Ascending aorta (tissue), 2 donors: ENCODE measurements around the gene TRIM46. TPM values are rescaled to one million over a fixed set of nuclear protein-coding genes. Genes with fewer than 3 reads are reported as not detected.

Experiments used
- DNase-seq, 2 donors: peaks; one replicate each; pipeline ENCODE4 v3.0.0-alpha.2; 2019; ENCODE audit warnings: low spot score in 2 of 2
- H3K27ac ChIP-seq, 2 donors: fragments of 200-600 bp; sonication (generic); one replicate each; pipeline ENCODE4 v1.5.1; 2016 to 2017; ENCODE audit warnings: mild to moderate bottlenecking in 1 of 2
- H3K27me3 ChIP-seq: fragments of 200-600 bp; sonication (generic); one replicate; pipeline ENCODE4 v1.5.1; 2017
- H3K36me3 ChIP-seq, 2 donors: fragments of 200-600 bp; sonication (generic); one replicate each; pipeline ENCODE4 v1.5.1; 2016
- H3K4me1 ChIP-seq, 2 donors: fragments of 200-600 bp; sonication (generic); one replicate each; pipeline ENCODE4 v1.5.1; 2016 to 2017; ENCODE audit warnings: mild to moderate bottlenecking in 1 of 2
- H3K4me3 ChIP-seq, 2 donors: fragments of 200-600 bp; sonication (generic); one replicate each; pipeline ENCODE4 v1.5.1; 2016 to 2017; ENCODE audit warnings: mild to moderate bottlenecking in 1 of 2
- H3K9me3 ChIP-seq, 2 donors: fragments of 200-600 bp; sonication (generic); one replicate each; pipeline ENCODE4 v1.5.1; 2016
- intact Hi-C: fragments of 100-400 bp; cut with DNase I; formaldehyde crosslinking; loops from one replicate; pipeline ENCODE4 v1.15.1; 2023
- total RNA-seq: library from RNA; depleted of rRNA; stranded (reverse); fragments of >200 nt; gene quantifications from one replicate; pipeline ENCODE4 v1.1.0, GENCODE V29; 2016
- TF ChIP-seq, protein P1 (sequence below), 3 experiments: fragments of 200-600 bp in 2 of 3; fragments of 450-650 bp in 1 of 3; sonication (generic) in 2 of 3; IDR thresholded peaks; one replicate each; pipeline ENCODE4 v1.5.1; 2016 to 2019; ENCODE audit warnings: antibody characterized with exemption in 3 of 3, mild to moderate bottlenecking in 1 of 3, moderate library complexity in 1 of 3

The TRIM46 gene, protein sequence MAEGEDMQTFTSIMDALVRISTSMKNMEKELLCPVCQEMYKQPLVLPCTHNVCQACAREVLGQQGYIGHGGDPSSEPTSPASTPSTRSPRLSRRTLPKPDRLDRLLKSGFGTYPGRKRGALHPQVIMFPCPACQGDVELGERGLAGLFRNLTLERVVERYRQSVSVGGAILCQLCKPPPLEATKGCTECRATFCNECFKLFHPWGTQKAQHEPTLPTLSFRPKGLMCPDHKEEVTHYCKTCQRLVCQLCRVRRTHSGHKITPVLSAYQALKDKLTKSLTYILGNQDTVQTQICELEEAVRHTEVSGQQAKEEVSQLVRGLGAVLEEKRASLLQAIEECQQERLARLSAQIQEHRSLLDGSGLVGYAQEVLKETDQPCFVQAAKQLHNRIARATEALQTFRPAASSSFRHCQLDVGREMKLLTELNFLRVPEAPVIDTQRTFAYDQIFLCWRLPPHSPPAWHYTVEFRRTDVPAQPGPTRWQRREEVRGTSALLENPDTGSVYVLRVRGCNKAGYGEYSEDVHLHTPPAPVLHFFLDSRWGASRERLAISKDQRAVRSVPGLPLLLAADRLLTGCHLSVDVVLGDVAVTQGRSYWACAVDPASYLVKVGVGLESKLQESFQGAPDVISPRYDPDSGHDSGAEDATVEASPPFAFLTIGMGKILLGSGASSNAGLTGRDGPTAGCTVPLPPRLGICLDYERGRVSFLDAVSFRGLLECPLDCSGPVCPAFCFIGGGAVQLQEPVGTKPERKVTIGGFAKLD
- not detected for total RNA-seq

DNA sequence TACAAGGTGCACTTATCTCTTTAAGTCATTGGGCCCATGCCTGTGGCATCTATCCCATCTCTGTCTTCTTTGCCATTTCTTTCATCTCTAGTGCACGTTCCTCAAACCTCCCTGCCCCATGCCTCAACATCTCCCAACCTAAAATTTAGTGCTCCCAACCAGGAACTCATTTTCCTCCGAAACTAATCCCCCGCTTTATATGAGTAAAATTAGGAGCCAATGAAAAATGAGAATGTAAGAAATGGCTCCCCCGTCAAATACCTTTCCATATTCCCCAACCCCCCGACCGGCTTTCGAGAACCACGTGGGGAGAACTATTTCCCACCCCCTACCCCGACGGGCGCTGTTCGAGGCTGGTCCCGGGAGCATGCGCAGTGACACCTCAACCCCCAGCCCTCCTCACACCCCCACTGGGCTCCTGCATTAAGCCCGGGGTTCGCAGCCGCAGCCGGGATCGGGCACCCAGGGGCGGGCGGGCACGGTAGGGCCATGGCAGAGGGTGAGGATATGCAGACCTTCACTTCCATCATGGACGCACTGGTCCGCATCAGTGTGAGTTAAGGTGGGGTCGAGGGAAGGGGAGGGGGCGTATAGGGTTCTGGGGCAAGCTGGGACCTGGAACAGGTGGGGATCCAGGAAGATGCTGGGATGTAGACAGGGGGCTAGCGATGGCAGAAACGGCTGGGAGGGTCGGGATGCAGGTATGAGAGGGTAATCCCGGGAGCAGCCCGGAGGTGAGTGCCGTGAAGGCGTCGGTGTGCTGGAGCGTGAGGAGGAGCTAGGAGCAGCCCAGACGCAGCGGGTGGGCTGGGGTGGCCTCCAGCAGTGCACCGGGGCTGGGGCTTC is at the start of gene TRIM46:
TRIM46 (plus strand) TSS at position 372 of the 846 bp plus-strand sequence; CDS start at position 490, 118 bp downstream.
- Histone ChIP-seq H3K4me3 (peak within 1 kb of the TSS; percentile 76 to 84), H3K4me1 (peaks cover 10 to 15% of the 10 kb centered on the region in 2 donors), H3K9me3 (no peaks in the 10 kb centered on the region), H3K27me3 (no peaks in the 10 kb centered on the region), H3K27ac (peak within 1 kb of the TSS; percentile 92 to 93), H3K36me3 (peaks cover 7 to 22% of the 10 kb centered on the region in 2 donors)
- TF ChIP-seq, protein P1, sequence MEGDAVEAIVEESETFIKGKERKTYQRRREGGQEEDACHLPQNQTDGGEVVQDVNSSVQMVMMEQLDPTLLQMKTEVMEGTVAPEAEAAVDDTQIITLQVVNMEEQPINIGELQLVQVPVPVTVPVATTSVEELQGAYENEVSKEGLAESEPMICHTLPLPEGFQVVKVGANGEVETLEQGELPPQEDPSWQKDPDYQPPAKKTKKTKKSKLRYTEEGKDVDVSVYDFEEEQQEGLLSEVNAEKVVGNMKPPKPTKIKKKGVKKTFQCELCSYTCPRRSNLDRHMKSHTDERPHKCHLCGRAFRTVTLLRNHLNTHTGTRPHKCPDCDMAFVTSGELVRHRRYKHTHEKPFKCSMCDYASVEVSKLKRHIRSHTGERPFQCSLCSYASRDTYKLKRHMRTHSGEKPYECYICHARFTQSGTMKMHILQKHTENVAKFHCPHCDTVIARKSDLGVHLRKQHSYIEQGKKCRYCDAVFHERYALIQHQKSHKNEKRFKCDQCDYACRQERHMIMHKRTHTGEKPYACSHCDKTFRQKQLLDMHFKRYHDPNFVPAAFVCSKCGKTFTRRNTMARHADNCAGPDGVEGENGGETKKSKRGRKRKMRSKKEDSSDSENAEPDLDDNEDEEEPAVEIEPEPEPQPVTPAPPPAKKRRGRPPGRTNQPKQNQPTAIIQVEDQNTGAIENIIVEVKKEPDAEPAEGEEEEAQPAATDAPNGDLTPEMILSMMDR (IDR thresholded peaks at IDR 0.05), result no peak
- intact Hi-C loops, result loop anchor here (1.0 to 5.0 kb wide), 3 partner anchors 33 to 54 kb away; partner anchors contain the start of genes DPM3 and EFNA1
- DNase-seq, result peak in 1 of 2 donors; percentile 75

DNA sequence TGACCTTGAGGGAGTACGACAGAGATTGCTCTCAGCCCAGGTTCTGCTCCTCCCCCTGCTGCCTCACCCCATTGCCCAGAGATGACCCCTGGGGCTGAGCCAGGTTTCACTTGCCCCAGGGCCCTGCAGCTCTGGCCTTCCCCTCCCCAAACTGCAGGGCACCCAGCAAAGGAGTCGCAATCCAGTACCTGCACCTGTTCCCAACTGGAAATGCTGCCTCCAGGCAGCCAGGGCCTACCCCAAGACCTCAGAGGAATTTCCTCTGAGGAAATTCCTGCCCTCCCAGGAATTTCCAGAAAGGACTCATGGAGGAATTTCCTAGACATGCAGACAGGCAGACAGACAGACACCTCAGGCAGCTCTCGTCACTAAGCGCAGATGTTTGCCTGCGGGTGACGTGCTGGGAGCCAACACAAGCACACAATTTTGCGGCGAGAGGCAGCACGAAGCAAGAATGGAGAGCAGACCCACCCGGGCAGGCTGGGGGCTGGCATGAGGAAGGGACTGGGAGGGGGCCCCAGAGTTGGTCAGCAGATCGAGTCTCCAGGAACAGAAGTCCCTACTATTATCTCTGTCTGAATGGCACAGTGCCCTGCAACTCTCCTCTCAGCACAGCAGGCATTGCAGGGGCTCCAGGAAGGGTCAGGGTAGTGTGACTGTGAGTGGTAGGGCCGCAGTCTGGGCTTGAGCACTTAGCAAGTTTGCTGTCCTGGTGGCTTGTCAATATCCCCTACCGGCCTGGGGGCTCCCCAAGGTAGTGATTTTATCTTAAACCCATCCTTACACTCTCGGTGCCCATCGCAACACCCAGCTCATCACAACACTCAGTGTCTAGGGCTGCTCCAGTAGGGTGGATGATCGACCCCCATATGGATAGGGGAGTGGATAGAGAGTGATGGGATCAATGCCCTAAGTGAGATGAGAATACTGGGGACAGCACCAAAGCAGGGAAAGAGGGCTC is 48.9 kb upstream of the TRIM46 start:
- Histone ChIP-seq H3K27me3 (peaks cover 8% of the 10 kb centered on the region), H3K27ac (no peak overlapping the region), H3K9me3 (no peaks in the 10 kb centered on the region), H3K4me3 (no peak overlapping the region), H3K4me1 (peaks cover 20 to 27% of the 10 kb centered on the region in 2 donors), H3K36me3 (no peaks in the 10 kb centered on the region)
- no peak for DNase-seq
- TF ChIP-seq, protein P1 (IDR thresholded peaks at IDR 0.05), result no peak
- intact Hi-C loops, result loop anchor here (5.0 kb wide), 1 partner anchor 48 kb away; the partner anchor contains the start of genes KRTCAP2 and TRIM46

- no peak overlapping the region for H3K4me3 ChIP-seq
- H3K27ac ChIP-seq, result peak overlapping the region in 1 of 2 donors; percentile 25
- H3K27me3 ChIP-seq, result peaks cover 9% of the 10 kb centered on the region
Measured at GRCh38 chr1:155125511-155125945, 48.1 kb upstream of the TRIM46 start.

DNA sequence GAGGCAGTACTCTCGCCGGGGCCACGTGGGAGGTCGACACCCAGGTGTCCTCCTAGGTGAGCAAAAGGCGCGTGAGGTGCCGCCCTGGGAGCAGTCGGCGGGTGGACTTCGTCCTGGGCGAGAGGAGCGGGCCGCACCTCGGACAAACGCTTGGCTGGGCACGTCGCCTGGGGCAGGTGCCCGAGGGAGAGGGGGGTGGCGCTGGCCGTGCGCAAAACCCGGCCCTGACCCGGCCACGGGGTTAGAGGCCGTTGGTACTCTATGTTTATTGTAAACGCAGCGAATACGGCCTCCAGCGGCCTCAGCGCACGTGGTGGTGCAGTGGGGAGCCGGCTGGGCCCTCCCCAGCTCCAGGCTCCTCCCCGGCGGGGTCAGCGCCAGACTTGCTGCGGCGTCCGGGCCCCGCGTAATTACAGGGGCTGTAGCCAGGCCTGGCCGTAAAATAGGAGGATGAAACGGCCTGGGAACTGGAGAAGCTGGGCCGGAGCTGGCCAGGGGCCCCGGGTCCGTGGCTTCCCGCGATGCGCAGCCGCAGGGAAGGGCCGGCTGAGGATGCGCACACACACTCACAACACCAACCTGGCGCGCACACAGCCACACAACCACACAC is 47.6 kb upstream of the TRIM46 start:
- intact Hi-C loops, result loop anchor here (2.0 to 5.0 kb wide), 2 partner anchors 35 to 46 kb away; partner anchors contain the start of genes KRTCAP2 and TRIM46
- no peak for DNase-seq

More at GRCh38 chr1:155125511-155125945, 48.1 kb upstream of the TRIM46 start:
- intact Hi-C loops, result loop anchor here (5.0 kb wide), 1 partner anchor 47 kb away; the partner anchor contains the start of genes KRTCAP2 and TRIM46
- Histone ChIP-seq H3K36me3 (no peaks in the 10 kb centered on the region), H3K9me3 (no peaks in the 10 kb centered on the region), H3K4me1 (peaks cover 20 to 30% of the 10 kb centered on the region in 2 donors)
- TF ChIP-seq, protein P1 (IDR thresholded peaks at IDR 0.05), result no peak
- DNase-seq, result no peak

More for the DNA sequence above, 47.6 kb upstream of the TRIM46 start:
- Histone ChIP-seq H3K9me3 (no peaks in the 10 kb centered on the region), H3K4me1 (peaks cover 20 to 30% of the 10 kb centered on the region in 2 donors), H3K27me3 (peaks cover 9% of the 10 kb centered on the region), H3K36me3 (no peaks in the 10 kb centered on the region), H3K27ac (peak overlapping the region in 1 of 2 donors; percentile 25), H3K4me3 (peak overlapping the region; percentile 63 to 70)
- TF ChIP-seq, protein P1 (IDR thresholded peaks at IDR 0.05), result no peak
